HG02840 (cell line): ENCODE data around the gene TGOLN2.
"Not testable (repeated sequence)": the region's sequence is repeated elsewhere in the genome, so short reads cannot be mapped to it uniquely, and the experiment has no call there.

Experiments used
- ATAC-seq: cut with Tn5 transposase; IDR thresholded peaks from one replicate; pipeline ENCODE4 v1.9.1; 2021; ENCODE audit warnings: mild to moderate bottlenecking, moderate library complexity, moderate number of reproducible peaks; ENCODE audit not compliant: unreplicated experiment, low FRiP score

The TGOLN2 gene

GRCh38 chr2:85341269-85342029, 13.7 kb upstream of the TGOLN2 start:
- no peak for ATAC-seq

GRCh38 chr2:85340034-85340892, 12.5 kb upstream of the TGOLN2 start:
- ATAC-seq = no peak

- no peak for ATAC-seq
Measured at GRCh38 chr2:85334928-85335327, 7.1 kb upstream of the TGOLN2 start.

- not testable (repeated sequence) for ATAC-seq
Measured at GRCh38 chr2:85333877-85334276, 6.1 kb upstream of the TGOLN2 start.

- ATAC-seq = no peak
Measured at GRCh38 chr2:85330839-85331636, 3.2 kb upstream of the TGOLN2 start.

GRCh38 chr2:85329701-85330100, 1.9 kb upstream of the TGOLN2 start:
- ATAC-seq = not testable (repeated sequence)

GRCh38 chr2:85329181-85329651, 1.4 kb upstream of the TGOLN2 start:
- ATAC-seq = no peak

GRCh38 chr2:85327160-85327821, 498 bp downstream of the TGOLN2 start:
- no peak for ATAC-seq

- ATAC-seq = no peak
Measured at GRCh38 chr2:85326406-85327159, 1.2 kb downstream of the TGOLN2 start.

- ATAC-seq = no peak
Measured at GRCh38 chr2:85325466-85325811, 2.4 kb downstream of the TGOLN2 start.

- ATAC-seq = no peak
Measured at GRCh38 chr2:85324639-85325465, 2.9 kb downstream of the TGOLN2 start.

- not testable (repeated sequence) for ATAC-seq
Measured at GRCh38 chr2:85323988-85324367, 3.8 kb downstream of the TGOLN2 start.

- ATAC-seq = no peak
Measured at GRCh38 chr2:85323351-85323987, 4.3 kb downstream of the TGOLN2 start.

- no peak for ATAC-seq
Measured at GRCh38 chr2:85319796-85320195, 8.0 kb downstream of the TGOLN2 start.

GRCh38 chr2:85318222-85319074, 9.3 kb downstream of the TGOLN2 start:
- no peak for ATAC-seq

- ATAC-seq = not testable (repeated sequence)
Measured at GRCh38 chr2:85315921-85316320, 11.9 kb downstream of the TGOLN2 start.

GRCh38 chr2:85314884-85315242, 12.9 kb downstream of the TGOLN2 start:
- ATAC-seq = no peak
